Measurements from ENCODE around the gene PCNT.

Gene PCNT

GRCh38 chr21:46394595-46395104 lies 70.7 kb downstream of the PCNT start:
- TF ChIP-seq EZH2phosphoT487 (conservative IDR thresholded peaks at IDR 0.05; ENCODE audit: low read length): no peak
- no peak for TF ChIP-seq CTCF (IDR thresholded peaks at IDR 0.05; ENCODE audit: insufficient read depth, low read length, poor library complexity, severe bottlenecking)
- H3K9me3 ChIP-seq (ENCODE audit: insufficient read depth, low read length): no peaks in the 10 kb centered on the region
- H3K36me3 ChIP-seq (ENCODE audit: low read length): no peaks in the 10 kb centered on the region
- no peaks in the 10 kb centered on the region for H3K9me2 ChIP-seq (replicated peaks; ENCODE audit: insufficient read depth, low read length)
- H3K4me2 ChIP-seq (ENCODE audit: low read depth, low read length, poor library complexity, severe bottlenecking): no peak overlapping the region
- no peak overlapping the region for H2AFZ ChIP-seq (ENCODE audit: low read depth, low read length, severe bottlenecking)
- H3K27ac ChIP-seq (ENCODE audit: low read depth, low read length): no peak overlapping the region
- no peaks in the 10 kb centered on the region for H4K20me1 ChIP-seq (ENCODE audit: low read depth, low read length)
- no peaks in the 10 kb centered on the region for H3K79me2 ChIP-seq (ENCODE audit: insufficient read depth, low read length)
- H3K9ac ChIP-seq (ENCODE audit: low read length): no peak overlapping the region
- H3K4me3 ChIP-seq (ENCODE audit: insufficient read depth, low read length, poor library complexity, severe bottlenecking): no peak overlapping the region
- no peaks in the 10 kb centered on the region for H3K27me3 ChIP-seq (ENCODE audit: low read length)
- no peaks in the 10 kb centered on the region for H3F3A ChIP-seq (ENCODE audit: insufficient read depth)

GRCh38 chr21:46397211-46397905 lies 73.4 kb downstream of the PCNT start:
- H3F3A ChIP-seq (ENCODE audit: insufficient read depth): no peaks in the 10 kb centered on the region
- H3K4me3 ChIP-seq (ENCODE audit: insufficient read depth, low read length, poor library complexity, severe bottlenecking): no peak overlapping the region
- H3K4me2 ChIP-seq (ENCODE audit: low read depth, low read length, poor library complexity, severe bottlenecking): no peak overlapping the region
- TF ChIP-seq EZH2phosphoT487 (conservative IDR thresholded peaks at IDR 0.05; ENCODE audit: low read length): no peak
- no peak for TF ChIP-seq CTCF (IDR thresholded peaks at IDR 0.05; ENCODE audit: insufficient read depth, low read length, poor library complexity, severe bottlenecking)
- H3K27me3 ChIP-seq (ENCODE audit: low read length): no peaks in the 10 kb centered on the region
- no peak overlapping the region for H3K9ac ChIP-seq (ENCODE audit: low read length)
- no peak overlapping the region for H3K27ac ChIP-seq (ENCODE audit: low read depth, low read length)
- H3K36me3 ChIP-seq (ENCODE audit: low read length): peaks cover 2% of the 10 kb centered on the region; the same call in 1 of the 2 replicates
- H3K9me3 ChIP-seq (ENCODE audit: insufficient read depth, low read length): no peaks in the 10 kb centered on the region
- H2AFZ ChIP-seq (ENCODE audit: low read depth, low read length, severe bottlenecking): no peak overlapping the region
- no peaks in the 10 kb centered on the region for H4K20me1 ChIP-seq (ENCODE audit: low read depth, low read length)
- no peaks in the 10 kb centered on the region for H3K79me2 ChIP-seq (ENCODE audit: insufficient read depth, low read length)
- H3K9me2 ChIP-seq (replicated peaks; ENCODE audit: insufficient read depth, low read length): no peaks in the 10 kb centered on the region

GRCh38 chr21:46397993-46398392 lies 74.0 kb downstream of the PCNT start:
- H4K20me1 ChIP-seq (ENCODE audit: low read depth, low read length): no peaks in the 10 kb centered on the region
- no peak overlapping the region for H3K4me2 ChIP-seq (ENCODE audit: low read depth, low read length, poor library complexity, severe bottlenecking)
- no peaks in the 10 kb centered on the region for H3K9me3 ChIP-seq (ENCODE audit: insufficient read depth, low read length)
- TF ChIP-seq EZH2phosphoT487 (conservative IDR thresholded peaks at IDR 0.05; ENCODE audit: low read length): no peak
- TF ChIP-seq CTCF (IDR thresholded peaks at IDR 0.05; ENCODE audit: insufficient read depth, low read length, poor library complexity, severe bottlenecking): no peak
- H3K9me2 ChIP-seq (replicated peaks; ENCODE audit: insufficient read depth, low read length): no peaks in the 10 kb centered on the region
- H2AFZ ChIP-seq (ENCODE audit: low read depth, low read length, severe bottlenecking): no peak overlapping the region
- peaks cover 8% of the 10 kb centered on the region; the same call in 1 of the 2 replicates for H3K36me3 ChIP-seq (ENCODE audit: low read length)
- no peaks in the 10 kb centered on the region for H3K79me2 ChIP-seq (ENCODE audit: insufficient read depth, low read length)
- H3F3A ChIP-seq (ENCODE audit: insufficient read depth): no peaks in the 10 kb centered on the region
- H3K9ac ChIP-seq (ENCODE audit: low read length): no peak overlapping the region
- H3K4me3 ChIP-seq (ENCODE audit: insufficient read depth, low read length, poor library complexity, severe bottlenecking): no peak overlapping the region
- H3K27me3 ChIP-seq (ENCODE audit: low read length): no peaks in the 10 kb centered on the region
- no peak overlapping the region for H3K27ac ChIP-seq (ENCODE audit: low read depth, low read length)

All from SU-DHL-6 (cell line).